ENCODE results near the gene C21orf91. TPM values are rescaled to one million over a fixed set of nuclear protein-coding genes. Genes with fewer than 3 reads are reported as not detected.
"Not testable (repeated sequence)": the region's sequence is repeated elsewhere in the genome, so short reads cannot be mapped to it uniquely, and the experiment has no call there.

C21orf91 gene
- total and polyA plus RNA-seq, 9 of the 15 experiments (the other 6 are each of a cell fraction or from before 2014, with no cell fraction given) = 3.9 to 14.1 (median 12.1) TPM

DNA sequence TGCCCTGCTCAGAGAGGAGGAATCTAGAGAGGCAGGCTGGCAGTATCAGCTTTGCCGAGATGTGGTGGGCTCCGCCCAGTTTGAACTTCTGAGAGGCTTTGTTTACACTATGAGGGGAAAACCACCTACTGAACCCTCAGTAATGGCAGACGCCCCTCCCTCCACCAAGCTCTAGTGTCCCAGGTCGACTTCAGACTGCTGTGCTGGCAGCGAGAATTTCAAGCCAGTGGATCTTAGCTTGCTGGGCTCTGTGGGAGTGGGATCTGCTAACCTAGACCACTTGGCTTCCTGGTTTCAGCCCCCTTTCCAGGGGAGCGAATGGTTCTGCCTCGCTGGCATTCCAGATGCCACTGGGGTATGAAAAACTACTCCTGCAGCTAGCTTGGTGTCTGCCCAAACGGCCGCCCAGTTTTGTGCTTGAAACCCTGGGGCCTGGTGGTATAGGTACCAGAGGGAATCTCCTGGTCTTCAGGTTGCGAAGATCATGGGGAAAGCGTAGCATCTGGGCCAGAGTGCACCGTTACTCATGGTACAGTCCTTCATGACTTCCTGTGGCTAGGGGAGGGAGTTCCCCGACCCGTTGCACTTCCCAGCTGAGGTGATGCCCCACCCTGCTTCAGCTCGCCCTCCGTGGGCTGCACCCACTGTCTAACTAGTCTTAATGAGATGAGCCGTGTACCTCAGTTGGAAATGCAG, 43.6 kb downstream of the C21orf91 start:
- BruUV-seq (replicated peaks) = no TSS peak
- ChIA-PET POLR2A (no interaction called here), CTCF (ENCODE audit: low intra/inter-chr PET ratio) (no interaction called here)
- no peaks in the 10 kb centered on the region for H3K36me3 ChIP-seq (ENCODE audit: control insufficient read depth, insufficient read depth, low read length)
- H3K27me3 ChIP-seq (ENCODE audit: control insufficient read depth in 2 of 2, insufficient read depth in 2 of 2, low read length in 2 of 2) = no peaks in the 10 kb centered on the region
- intact Hi-C loops (cut with micrococcal nuclease) = no loop called here
- H2AFZ ChIP-seq (ENCODE audit: low read depth, low read length) = peak overlapping the region; percentile 58; the same call in 1 of the 2 replicates
- FAIRE-seq = no peak
- no peak overlapping the region for H3K4me3 ChIP-seq
- H4K20me1 ChIP-seq (replicated peaks; ENCODE audit: control insufficient read depth, insufficient read depth, low read length) = no peaks in the 10 kb centered on the region
- no peak overlapping the region for H3K4me2 ChIP-seq (ENCODE audit: insufficient read depth, low read length)
- no peak for ATAC-seq
- no peak for TF ChIP-seq ELK3 (CRISPR knock-in tag; IDR thresholded peaks at IDR 0.05)
- TF ChIP-seq, protein P1, sequence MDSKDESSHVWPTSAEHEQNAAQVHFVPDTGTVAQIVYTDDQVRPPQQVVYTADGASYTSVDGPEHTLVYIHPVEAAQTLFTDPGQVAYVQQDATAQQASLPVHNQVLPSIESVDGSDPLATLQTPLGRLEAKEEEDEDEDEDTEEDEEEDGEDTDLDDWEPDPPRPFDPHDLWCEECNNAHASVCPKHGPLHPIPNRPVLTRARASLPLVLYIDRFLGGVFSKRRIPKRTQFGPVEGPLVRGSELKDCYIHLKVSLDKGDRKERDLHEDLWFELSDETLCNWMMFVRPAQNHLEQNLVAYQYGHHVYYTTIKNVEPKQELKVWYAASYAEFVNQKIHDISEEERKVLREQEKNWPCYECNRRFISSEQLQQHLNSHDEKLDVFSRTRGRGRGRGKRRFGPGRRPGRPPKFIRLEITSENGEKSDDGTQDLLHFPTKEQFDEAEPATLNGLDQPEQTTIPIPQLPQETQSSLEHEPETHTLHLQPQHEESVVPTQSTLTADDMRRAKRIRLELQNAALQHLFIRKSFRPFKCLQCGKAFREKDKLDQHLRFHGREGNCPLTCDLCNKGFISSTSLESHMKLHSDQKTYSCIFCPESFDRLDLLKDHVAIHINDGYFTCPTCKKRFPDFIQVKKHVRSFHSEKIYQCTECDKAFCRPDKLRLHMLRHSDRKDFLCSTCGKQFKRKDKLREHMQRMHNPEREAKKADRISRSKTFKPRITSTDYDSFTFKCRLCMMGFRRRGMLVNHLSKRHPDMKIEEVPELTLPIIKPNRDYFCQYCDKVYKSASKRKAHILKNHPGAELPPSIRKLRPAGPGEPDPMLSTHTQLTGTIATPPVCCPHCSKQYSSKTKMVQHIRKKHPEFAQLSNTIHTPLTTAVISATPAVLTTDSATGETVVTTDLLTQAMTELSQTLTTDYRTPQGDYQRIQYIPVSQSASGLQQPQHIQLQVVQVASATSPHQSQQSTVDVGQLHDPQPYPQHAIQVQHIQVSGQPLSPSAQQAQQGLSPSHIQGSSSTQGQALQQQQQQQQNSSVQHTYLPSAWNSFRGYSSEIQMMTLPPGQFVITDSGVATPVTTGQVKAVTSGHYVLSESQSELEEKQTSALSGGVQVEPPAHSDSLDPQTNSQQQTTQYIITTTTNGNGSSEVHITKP (IDR thresholded peaks at IDR 0.05; ENCODE audit: partially characterized antibody) = peak; percentile 64
- TF ChIP-seq DIDO1 (tag; IDR thresholded peaks at IDR 0.05; ENCODE audit: low read depth) = no peak
- no peaks in the 10 kb centered on the region for H3K79me2 ChIP-seq (ENCODE audit: control insufficient read depth, insufficient read depth, low read length)
- H3K9me3 ChIP-seq (replicated peaks; ENCODE audit: control insufficient read depth, insufficient read depth, low read depth, low read length) = no peaks in the 10 kb centered on the region
- no peak overlapping the region for H3K9ac ChIP-seq (ENCODE audit: insufficient read depth in 1 of 2, low read depth in 2 of 2, low read length in 2 of 2)
- DNase-seq (ENCODE audit: extremely low read depth in 1 of 4, low spot score in 3 of 4) = no peak
- H3K9me1 ChIP-seq (ENCODE audit: control insufficient read depth, insufficient read depth, low read length) = no peaks in the 10 kb centered on the region
- 1% methylated on average over 9 of the region's 17 CpGs for WGBS (ENCODE audit: insufficient coverage, low coverage, missing lambda C conversion rate)
- no peaks in the 10 kb centered on the region; a peak in 1 of 5 replicates for H3K4me1 ChIP-seq (replicated peaks in 1 of 2; ENCODE audit: control insufficient read depth in 2 of 2, insufficient read depth in 2 of 2, low read length in 2 of 2)
- no peak overlapping the region for H3K27ac ChIP-seq (ENCODE audit: extremely low read depth, low read depth, low read length)
- in situ Hi-C loops (cut with MboI) = no loop called here

DNA sequence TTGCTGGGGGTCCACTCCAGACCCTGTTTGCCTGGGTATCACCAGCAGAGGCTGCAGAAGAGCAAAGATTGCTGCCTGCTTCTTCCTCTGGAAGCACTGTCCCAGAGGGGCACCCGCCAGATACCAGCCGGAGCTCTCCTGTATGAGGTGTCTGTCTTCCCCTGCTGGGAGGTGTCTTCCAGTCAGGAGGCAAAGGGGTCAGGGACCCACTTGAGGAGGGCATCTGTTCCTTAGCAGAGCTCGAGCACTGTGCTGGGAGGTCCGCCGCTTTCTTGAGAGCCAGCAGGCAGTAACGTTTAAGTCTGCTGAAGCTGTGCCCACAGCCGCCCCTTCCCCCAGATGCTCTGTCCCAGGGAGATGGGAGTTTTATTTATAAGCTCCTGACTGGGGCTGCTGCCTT, 44.1 kb downstream of the C21orf91 start:
- 15% methylated on average over 5 of the region's 7 CpGs for WGBS (ENCODE audit: insufficient coverage, low coverage, missing lambda C conversion rate)
- H3K9me1 ChIP-seq (ENCODE audit: control insufficient read depth, insufficient read depth, low read length); POLR2A ChIA-PET; H3K9ac ChIP-seq (ENCODE audit: insufficient read depth in 1 of 2, low read depth in 2 of 2, low read length in 2 of 2); CTCF ChIA-PET (ENCODE audit: low intra/inter-chr PET ratio); H3K4me2 ChIP-seq (ENCODE audit: insufficient read depth, low read length); in situ Hi-C loops (cut with MboI); DNase-seq (ENCODE audit: extremely low read depth in 1 of 4, low spot score in 3 of 4); H2AFZ ChIP-seq (ENCODE audit: low read depth, low read length); ATAC-seq; H3K4me3 ChIP-seq; FAIRE-seq; BruUV-seq (replicated peaks); H3K79me2 ChIP-seq (ENCODE audit: control insufficient read depth, insufficient read depth, low read length); H3K4me1 ChIP-seq (replicated peaks in 1 of 2; ENCODE audit: control insufficient read depth in 2 of 2, insufficient read depth in 2 of 2, low read length in 2 of 2); H3K27ac ChIP-seq (ENCODE audit: extremely low read depth, low read depth, low read length); H3K9me3 ChIP-seq (replicated peaks; ENCODE audit: control insufficient read depth, insufficient read depth, low read depth, low read length); H3K27me3 ChIP-seq (ENCODE audit: control insufficient read depth in 2 of 2, insufficient read depth in 2 of 2, low read length in 2 of 2); H4K20me1 ChIP-seq (replicated peaks; ENCODE audit: control insufficient read depth, insufficient read depth, low read length); intact Hi-C loops (cut with micrococcal nuclease); H3K36me3 ChIP-seq (ENCODE audit: control insufficient read depth, insufficient read depth, low read length): not testable (repeated sequence)
